ENCODE data around the gene PHF21B.

PHF21B gene

DNA sequence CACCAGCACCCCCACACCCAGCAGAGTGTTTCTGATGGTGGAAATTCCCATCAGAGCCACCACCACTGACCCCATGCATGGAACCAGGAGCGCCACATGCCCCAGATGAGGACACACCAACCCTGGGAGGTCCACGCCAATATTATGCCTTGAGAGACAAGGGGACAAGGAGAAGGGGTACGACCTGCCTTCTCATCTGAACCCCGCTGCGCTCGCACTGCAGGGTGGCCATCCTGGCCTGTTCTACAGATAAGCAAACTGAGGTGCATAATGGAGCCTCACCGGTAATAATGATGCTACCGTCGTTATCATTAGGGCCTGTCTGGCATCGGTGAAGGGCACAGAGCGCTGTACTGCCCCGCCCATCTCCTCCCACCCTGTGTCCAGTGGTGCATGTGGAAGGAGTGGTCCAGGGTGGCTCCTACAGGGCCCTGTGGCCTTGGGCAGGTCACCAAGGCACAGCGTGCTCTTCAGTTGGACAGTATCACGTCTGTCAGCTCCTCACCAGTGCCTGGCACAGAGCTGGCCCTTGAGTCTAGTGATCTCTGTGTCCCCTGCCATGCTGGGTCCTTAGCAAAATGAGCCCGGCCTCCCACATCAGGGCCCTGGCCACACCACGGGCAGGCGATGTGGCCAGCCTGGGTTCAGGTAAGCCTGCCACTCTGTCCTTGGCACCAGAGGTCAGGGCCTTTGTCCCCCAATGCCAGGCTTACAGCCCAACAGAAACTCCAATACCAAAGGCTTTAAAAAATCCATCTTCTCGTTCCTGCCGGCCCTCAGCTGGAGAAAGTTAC lies 92.2 kb downstream of the PHF21B start:
- no peak overlapping the region for H3K27ac ChIP-seq
- TF ChIP-seq, protein P1, sequence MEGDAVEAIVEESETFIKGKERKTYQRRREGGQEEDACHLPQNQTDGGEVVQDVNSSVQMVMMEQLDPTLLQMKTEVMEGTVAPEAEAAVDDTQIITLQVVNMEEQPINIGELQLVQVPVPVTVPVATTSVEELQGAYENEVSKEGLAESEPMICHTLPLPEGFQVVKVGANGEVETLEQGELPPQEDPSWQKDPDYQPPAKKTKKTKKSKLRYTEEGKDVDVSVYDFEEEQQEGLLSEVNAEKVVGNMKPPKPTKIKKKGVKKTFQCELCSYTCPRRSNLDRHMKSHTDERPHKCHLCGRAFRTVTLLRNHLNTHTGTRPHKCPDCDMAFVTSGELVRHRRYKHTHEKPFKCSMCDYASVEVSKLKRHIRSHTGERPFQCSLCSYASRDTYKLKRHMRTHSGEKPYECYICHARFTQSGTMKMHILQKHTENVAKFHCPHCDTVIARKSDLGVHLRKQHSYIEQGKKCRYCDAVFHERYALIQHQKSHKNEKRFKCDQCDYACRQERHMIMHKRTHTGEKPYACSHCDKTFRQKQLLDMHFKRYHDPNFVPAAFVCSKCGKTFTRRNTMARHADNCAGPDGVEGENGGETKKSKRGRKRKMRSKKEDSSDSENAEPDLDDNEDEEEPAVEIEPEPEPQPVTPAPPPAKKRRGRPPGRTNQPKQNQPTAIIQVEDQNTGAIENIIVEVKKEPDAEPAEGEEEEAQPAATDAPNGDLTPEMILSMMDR (conservative IDR thresholded peaks at IDR 0.05), result no peak
- no peak for TF ChIP-seq ZFX (IDR thresholded peaks at IDR 0.05)

DNA sequence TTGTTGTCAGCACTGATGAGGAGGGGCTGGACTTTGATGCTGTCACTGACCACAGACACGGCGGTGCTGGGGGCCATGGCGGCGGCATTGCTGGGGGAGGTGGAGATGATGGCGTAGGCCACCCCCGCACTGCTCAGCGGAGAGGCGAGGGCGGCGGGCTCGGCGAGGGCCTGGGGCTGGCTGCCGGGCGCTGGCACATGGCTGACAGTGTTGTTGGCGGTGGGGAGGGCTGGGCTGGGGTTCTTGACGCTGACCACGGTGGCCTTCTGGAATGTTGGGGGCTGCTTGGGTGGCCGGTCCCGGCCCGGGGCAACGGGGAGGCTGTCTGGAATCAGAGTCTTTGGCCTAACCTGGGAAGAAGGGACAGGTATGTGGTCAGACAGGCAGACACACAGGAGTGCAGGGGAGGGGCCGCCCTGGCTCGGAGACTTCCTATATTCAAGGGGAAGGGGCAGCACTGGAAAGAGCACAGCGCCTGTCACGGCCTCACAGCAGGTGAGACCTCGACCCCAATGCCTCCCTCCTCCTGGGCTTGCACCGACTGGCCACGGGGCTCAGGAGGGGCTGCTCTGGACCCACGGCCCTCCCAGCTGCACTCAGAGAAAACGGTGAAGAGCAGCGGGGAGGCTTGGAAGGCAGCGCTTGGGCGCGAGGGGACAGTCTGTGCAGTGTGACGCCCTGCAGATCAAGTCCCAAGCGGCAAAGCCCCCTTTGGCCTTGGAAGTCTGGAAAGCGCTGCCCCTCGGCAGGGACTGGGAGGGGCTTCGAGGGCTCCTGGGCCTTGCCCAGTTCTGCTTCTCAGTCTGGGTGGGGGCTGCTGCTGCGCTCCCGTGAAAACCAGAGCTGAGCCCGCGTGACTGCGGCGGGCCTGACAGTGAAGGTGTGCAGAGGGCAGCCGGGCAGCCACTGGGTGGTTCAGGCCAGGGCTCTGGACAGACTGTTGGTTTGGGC lies 93.2 kb downstream of the PHF21B start:
- TF ChIP-seq, protein P1 (conservative IDR thresholded peaks at IDR 0.05), result no peak
- TF ChIP-seq ZFX (IDR thresholded peaks at IDR 0.05), result no peak
- no peak overlapping the region for H3K27ac ChIP-seq

DNA sequence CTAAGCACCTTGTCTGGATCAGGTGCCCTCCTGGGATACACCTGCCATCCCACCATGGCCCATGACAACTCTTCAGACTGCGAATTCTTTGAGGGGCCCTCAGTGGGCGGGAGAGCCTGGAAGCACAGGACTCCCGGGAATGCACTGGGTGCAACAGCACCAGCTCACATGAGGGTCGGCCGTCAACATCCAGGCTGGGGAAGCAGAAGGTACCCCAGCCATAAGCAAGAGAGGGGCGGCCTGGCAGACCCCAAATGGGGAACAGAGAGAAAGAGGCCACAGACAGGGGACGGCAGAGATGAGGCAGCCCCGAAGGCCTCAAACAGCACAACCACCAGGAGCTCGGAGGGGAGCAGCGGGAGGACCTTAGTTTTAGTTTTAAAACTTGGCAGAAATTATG lies 94.4 kb downstream of the PHF21B start:
- TF ChIP-seq, protein P1 (conservative IDR thresholded peaks at IDR 0.05), result no peak
- TF ChIP-seq ZFX (IDR thresholded peaks at IDR 0.05), result no peak
- no peak overlapping the region for H3K27ac ChIP-seq

DNA sequence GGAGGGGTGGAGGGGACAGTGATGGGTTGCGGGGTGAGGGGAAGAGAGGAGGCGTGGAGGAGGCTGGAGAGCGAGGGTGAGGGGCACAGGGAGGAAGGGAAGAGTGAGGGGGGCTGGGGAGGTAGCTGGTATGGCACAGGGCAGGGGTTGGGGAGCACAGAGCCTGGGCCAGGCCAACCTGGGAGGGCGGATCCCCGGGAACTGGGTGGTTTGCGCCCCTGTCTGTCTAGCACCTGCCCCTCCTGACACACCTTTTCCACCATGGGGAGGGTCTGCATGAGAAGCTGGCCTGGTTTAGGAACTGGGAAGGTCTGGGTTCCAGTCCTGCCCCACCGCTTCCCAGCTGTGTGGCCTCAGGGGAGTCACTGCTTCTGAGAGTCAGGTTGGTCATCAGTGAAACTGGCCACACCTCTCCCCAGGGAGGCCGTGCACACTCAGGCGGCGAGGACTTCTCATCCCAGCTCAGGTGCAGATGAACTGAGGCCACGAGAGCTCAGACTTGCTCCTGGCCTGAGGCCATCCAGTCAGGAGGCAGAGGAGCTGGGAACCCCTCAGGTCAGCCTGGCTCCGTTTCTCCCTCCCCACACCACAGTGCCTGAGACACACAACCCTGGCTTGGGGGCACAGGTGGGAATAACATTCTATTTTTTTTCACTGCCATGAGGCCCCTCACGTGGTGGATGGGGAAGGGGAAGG lies 95.6 kb downstream of the PHF21B start:
- no peak overlapping the region for H3K27ac ChIP-seq
- TF ChIP-seq ZFX (IDR thresholded peaks at IDR 0.05), result no peak
- TF ChIP-seq, protein P1 (conservative IDR thresholded peaks at IDR 0.05), result no peak

DNA sequence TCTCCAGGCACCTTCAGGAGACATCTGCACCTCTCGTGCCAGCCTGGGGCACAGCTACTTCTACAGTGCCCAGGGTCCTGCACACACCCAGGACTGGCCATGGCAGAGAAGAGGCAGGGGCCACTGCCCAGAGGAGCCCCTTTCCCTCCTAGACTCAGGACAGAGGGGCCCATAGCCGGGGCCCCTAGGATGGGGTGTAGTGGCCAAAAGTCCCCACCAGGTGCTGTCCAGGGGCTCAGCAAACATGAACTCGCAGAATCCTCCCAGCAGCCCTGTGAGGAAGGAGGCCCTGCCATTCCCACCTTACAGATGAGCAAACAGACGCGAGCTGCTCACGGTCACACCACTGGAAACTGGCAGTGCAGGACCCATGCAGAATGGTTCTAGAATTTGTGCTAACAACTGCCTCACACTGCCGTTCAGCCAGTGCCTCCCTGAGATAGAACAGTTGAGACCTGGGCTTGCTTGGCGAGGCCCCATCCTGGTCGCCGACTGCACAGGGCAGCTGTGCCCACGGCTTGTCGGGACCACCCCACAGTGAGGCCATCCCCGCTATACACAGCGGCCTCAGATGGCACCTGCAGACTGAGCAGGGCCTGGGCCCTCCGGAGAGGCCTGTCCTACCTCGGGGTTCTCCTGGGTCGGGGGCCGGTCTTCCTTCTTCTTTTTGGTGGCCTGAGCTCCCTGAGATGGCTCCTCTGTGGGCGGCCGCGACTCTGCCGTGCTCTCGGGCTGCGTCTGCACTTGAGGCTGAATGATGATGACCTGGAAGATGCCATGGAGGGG lies 96.4 kb downstream of the PHF21B start:
- H3K27ac ChIP-seq, result no peak overlapping the region
- no peak for TF ChIP-seq ZFX (IDR thresholded peaks at IDR 0.05)
- TF ChIP-seq, protein P1 (conservative IDR thresholded peaks at IDR 0.05), result no peak

DNA sequence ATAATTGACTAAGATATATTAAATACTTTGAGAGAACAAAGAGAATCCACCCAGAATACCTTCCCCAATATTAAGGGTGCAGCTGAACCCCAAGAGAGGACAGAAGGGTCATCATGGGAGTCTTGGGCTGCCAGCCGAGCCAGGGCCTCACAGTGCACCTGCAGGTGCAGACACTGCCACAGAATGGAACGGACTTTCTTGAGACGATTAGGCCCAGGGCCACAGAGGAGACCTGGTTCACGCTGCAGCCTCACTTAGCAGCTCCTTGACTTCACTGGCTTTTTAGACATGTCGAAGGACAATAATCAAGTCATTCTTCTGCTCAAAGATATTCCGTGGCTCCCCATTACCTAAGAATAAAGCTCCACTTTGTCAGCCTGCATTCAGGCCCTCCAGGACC lies 100.6 kb downstream of the PHF21B start:
- TF ChIP-seq, protein P1 (conservative IDR thresholded peaks at IDR 0.05), result no peak
- TF ChIP-seq ZFX (IDR thresholded peaks at IDR 0.05), result no peak
- H3K27ac ChIP-seq, result no peak overlapping the region
